Natural killer cell (primary cell): ENCODE results near the gene CLEC2A. TPM values are rescaled to one million over a fixed set of nuclear protein-coding genes. Genes with fewer than 3 reads are reported as not detected.

Experiments
- ATAC-seq, 3 donors: fragments of 150-1000 bp in 2 of 3; fragments of 200-7000 bp in 1 of 3; cut with Tn5 transposase; 1 replicate in 1 of 3; 2 replicates in 2 of 3; pipeline ENCODE4 v1.10.0; 2021; ENCODE audit warnings: mild to moderate bottlenecking in 2 of 3, moderate library complexity in 2 of 3
- DNase-seq, 2 donors: peaks; one replicate each; pipeline versions ENCODE4 v3.0.0 to v3.0.0-alpha.2; 2013 to 2021; ENCODE audit warnings: mixed read lengths in 1 of 2
- H3K27ac ChIP-seq: one replicate; pipeline ENCODE4 v1.5.1; 2013; ENCODE audit warnings: mild to moderate bottlenecking, low read length
- H3K27me3 ChIP-seq: one replicate; pipeline ENCODE4 v1.6.1; 2013; ENCODE audit warnings: low read length; ENCODE audit not compliant: control insufficient read depth, insufficient read depth
- H3K36me3 ChIP-seq: one replicate; pipeline ENCODE4 v1.6.1; 2013; ENCODE audit warnings: low read length; ENCODE audit not compliant: control insufficient read depth, insufficient read depth
- H3K4me1 ChIP-seq: one replicate; pipeline ENCODE4 v1.6.1; 2013; ENCODE audit warnings: low read length; ENCODE audit not compliant: control insufficient read depth, insufficient read depth
- H3K4me3 ChIP-seq: one replicate; pipeline ENCODE4 v1.5.1; 2013; ENCODE audit warnings: low read length
- H3K9me3 ChIP-seq: one replicate; pipeline ENCODE4 v1.6.1; 2013; ENCODE audit warnings: low read length; ENCODE audit not compliant: control insufficient read depth, insufficient read depth
- H3K27ac Mint-ChIP-seq, 2 donors: one replicate each; pipeline ENCODE4 v1.8.0; 2022; ENCODE audit warnings: mild to moderate bottlenecking in 2 of 2, mixed read lengths in 2 of 2, moderate library complexity in 1 of 2
- H3K27me3 Mint-ChIP-seq, 2 donors: one replicate each; pipeline ENCODE4 v1.8.0; 2022; ENCODE audit warnings: low read depth in 2 of 2, mixed read lengths in 2 of 2
- H3K36me3 Mint-ChIP-seq: one replicate; pipeline ENCODE4 v1.8.0; 2022; ENCODE audit warnings: mixed read lengths
- H3K4me1 Mint-ChIP-seq, 2 donors: one replicate each; pipeline ENCODE4 v1.8.0; 2022; ENCODE audit warnings: mixed read lengths in 2 of 2
- H3K4me3 Mint-ChIP-seq: one replicate; pipeline ENCODE4 v1.8.0; 2022; ENCODE audit warnings: mild to moderate bottlenecking, moderate library complexity, mixed read lengths
- H3K9me3 Mint-ChIP-seq, 2 donors: one replicate each; pipeline ENCODE4 v1.8.0; 2022; ENCODE audit warnings: mixed read lengths in 2 of 2
- CTCF ChIP-seq: fragments of 200-600 bp; IDR thresholded peaks from one replicate; pipeline ENCODE4 v1.8.0; 2022; ENCODE audit warnings: antibody characterized with exemption
- WGBS: methylation state at CpG from one replicate; pipeline ENCODE4 v1.1.7; 2013; ENCODE audit warnings: missing lambda C conversion rate; ENCODE audit not compliant: insufficient coverage; 5-methylcytosine and 5-hydroxymethylcytosine counted together
- intact Hi-C: fragments of 100-400 bp; cut with micrococcal nuclease; formaldehyde crosslinking; loops from one replicate; pipeline ENCODE4 v1.14.2; 2022
- total RNA-seq, 4 donors: library from RNA; stranded (reverse); fragments of 120-200 nt in 1 of 4; gene quantifications; one replicate each; pipeline versions ENCODE4 v1.2.3 to v1.2.4, GENCODE V29; 2013 to 2022

Gene CLEC2A
- total RNA-seq, 3 donors from 2014 or later (not counting 1 experiment from before 2014, with no cell fraction given), result not detected

GRCh38 chr12:9872742-9873141 lies 59.4 kb downstream of the CLEC2A start:
- H3K9me3 ChIP-seq, result no peaks in the 10 kb centered on the region
- Mint-ChIP-seq H3K36me3 (no peaks in the 10 kb centered on the region), H3K4me3 (no peak overlapping the region), H3K27me3 (no peaks in the 10 kb centered on the region), H3K4me1 (peaks cover 12 to 21% of the 10 kb centered on the region in 2 donors), H3K27ac (no peak overlapping the region), H3K9me3 (no peaks in the 10 kb centered on the region)
- DNase-seq (no peak), ATAC-seq (no peak)
- H3K4me1 ChIP-seq, result peaks cover 4% of the 10 kb centered on the region
- no peak overlapping the region for H3K27ac ChIP-seq
- no peaks in the 10 kb centered on the region for H3K27me3 ChIP-seq
- WGBS, result 90% methylated on average over 11 of the region's 11 CpGs
- intact Hi-C loops, result no loop called here
- no peaks in the 10 kb centered on the region for H3K36me3 ChIP-seq
- TF ChIP-seq CTCF, result no peak
- H3K4me3 ChIP-seq, result no peak overlapping the region

- no peaks in the 10 kb centered on the region for H3K9me3 Mint-ChIP-seq
- H3K27ac Mint-ChIP-seq, result no peak overlapping the region
- H3K27ac ChIP-seq, result no peak overlapping the region
- ATAC-seq (no peak), DNase-seq (no peak)
- no peaks in the 10 kb centered on the region for H3K36me3 Mint-ChIP-seq
- peaks cover 12 to 21% of the 10 kb centered on the region in 2 donors for H3K4me1 Mint-ChIP-seq
- H3K9me3 ChIP-seq, result no peaks in the 10 kb centered on the region
- no peaks in the 10 kb centered on the region for H3K27me3 Mint-ChIP-seq
- TF ChIP-seq CTCF, result no peak
- H3K4me3 Mint-ChIP-seq, result no peak overlapping the region
- no peak overlapping the region for H3K4me3 ChIP-seq
- intact Hi-C loops, result no loop called here
- WGBS, result 90% methylated on average over 3 of the region's 3 CpGs
- no peaks in the 10 kb centered on the region for H3K36me3 ChIP-seq
- H3K4me1 ChIP-seq, result peaks cover 4% of the 10 kb centered on the region
- no peaks in the 10 kb centered on the region for H3K27me3 ChIP-seq
Observed at GRCh38 chr12:9872162-9872561, 60.0 kb downstream of the CLEC2A start.

- H3K27ac ChIP-seq, result peak overlapping the region; percentile 99
- Mint-ChIP-seq H3K36me3 (peaks cover 10% of the 10 kb centered on the region), H3K27ac (peak overlapping the region; percentile 98 to 100), H3K27me3 (no peaks in the 10 kb centered on the region), H3K4me1 (peaks cover 29 to 35% of the 10 kb centered on the region in 2 donors), H3K9me3 (no peaks in the 10 kb centered on the region), H3K4me3 (peak overlapping the region; percentile 98)
- no peak for TF ChIP-seq CTCF
- 0% methylated on average over 1 of the region's 2 CpGs for WGBS
- DNase-seq (peak in 1 of 2 donors; percentile 51), ATAC-seq (no peak)
- no peaks in the 10 kb centered on the region for H3K36me3 ChIP-seq
- no peaks in the 10 kb centered on the region for H3K27me3 ChIP-seq
- H3K4me1 ChIP-seq, result peaks cover 4% of the 10 kb centered on the region
- H3K4me3 ChIP-seq, result peak overlapping the region; percentile 99
- intact Hi-C loops, result no loop called here
- no peaks in the 10 kb centered on the region for H3K9me3 ChIP-seq
Observed at GRCh38 chr12:9870286-9870866, 61.8 kb downstream of the CLEC2A start.
